H1 (cell line): ENCODE results near the gene RGS2. TPM values are rescaled to one million over a fixed set of nuclear protein-coding genes. Genes with fewer than 3 reads are reported as not detected.

ENCODE experiments used
- CTCF ChIA-PET: fragments of 300-600 bp; sonication (Branson Sonifier 250); formaldehyde crosslinking; loops from one replicate; lab custom pipeline; 2021; ENCODE audit not compliant: partially characterized antibody; lab: Charles Lee
- POLR2A ChIA-PET: fragments of 300-600 bp; sonication (Branson Sonifier 250); formaldehyde crosslinking; loops from one replicate; lab custom pipeline; 2021; ENCODE audit warnings: inconsistent platforms; ENCODE audit not compliant: partially characterized antibody; lab: Charles Lee
- DNase-seq, 2 experiments: peaks; one replicate each; pipeline versions ENCODE4 v3.0.0 to v3.0.0-alpha.2; 2010 to 2022; ENCODE audit warnings: low spot score in 2 of 2, low read depth in 1 of 2, mixed read lengths in 1 of 2
- FAIRE-seq: peaks from 2 replicates; lab custom pipeline; 2011; peaks lifted over from hg19 to GRCh38; lab: Jason Lieb, UNC
- H2AFZ ChIP-seq: 2 replicates; pipeline ENCODE4 v1.8.1; 2012; ENCODE audit warnings: low read length, inconsistent platforms
- H2AK5ac ChIP-seq: 2 replicates; pipeline ENCODE4 v1.6.1; 2013; ENCODE audit warnings: low read depth, low read length
- H2BK120ac ChIP-seq: replicated peaks from 2 replicates; pipeline ENCODE3; 2013; ENCODE audit warnings: low read depth, low read length, inconsistent platforms
- H2BK12ac ChIP-seq: 2 replicates; pipeline ENCODE4 v1.6.1; 2013; ENCODE audit warnings: low read depth, low read length
- H2BK15ac ChIP-seq: 2 replicates; pipeline ENCODE4 v1.6.1; 2013; ENCODE audit warnings: low read length
- H2BK20ac ChIP-seq: 2 replicates; pipeline ENCODE4 v1.6.1; 2013; ENCODE audit warnings: low read length
- H2BK5ac ChIP-seq: 2 replicates; pipeline ENCODE4 v1.6.1; 2013; ENCODE audit warnings: low read depth, low read length
- H3K14ac ChIP-seq: 2 replicates; pipeline ENCODE4 v1.6.1; 2013; ENCODE audit warnings: inconsistent platforms; ENCODE audit not compliant: insufficient read length
- H3K18ac ChIP-seq: 2 replicates; pipeline ENCODE4 v1.6.1; 2013; ENCODE audit warnings: low read length; ENCODE audit errors: extremely low read depth
- H3K23ac ChIP-seq: 2 replicates; pipeline ENCODE4 v1.6.1; 2013; ENCODE audit warnings: inconsistent platforms; ENCODE audit not compliant: insufficient read length
- H3K23me2 ChIP-seq: 2 replicates; pipeline ENCODE4 v1.6.1; 2013; ENCODE audit warnings: low read depth, low read length
- H3K27ac ChIP-seq: 2 replicates; pipeline ENCODE4 v1.6.1; 2011; ENCODE audit warnings: low read depth, low read length, inconsistent platforms
- H3K27me3 ChIP-seq, 4 experiments: replicated peaks in 1 of 4; 1 replicate in 1 of 4; 2 replicates in 3 of 4; pipeline versions ENCODE4 v1.6.1 to v1.8.1; 2011 to 2013; ENCODE audit warnings: low read length in 3 of 4, mild to moderate bottlenecking in 3 of 4, inconsistent platforms in 2 of 4, mixed read lengths in 2 of 4, moderate library complexity in 1 of 4; ENCODE audit not compliant: control insufficient read depth in 3 of 4, insufficient read depth in 3 of 4; ENCODE audit errors: extremely low read depth in 1 of 4
- H3K36me3 ChIP-seq, 4 experiments: 2 replicates each; pipeline versions ENCODE4 v1.6.1 to v1.8.1; 2011 to 2013; ENCODE audit warnings: mild to moderate bottlenecking in 4 of 4, low read length in 3 of 4, moderate library complexity in 2 of 4, control low read depth in 1 of 4, inconsistent platforms in 1 of 4; ENCODE audit not compliant: insufficient read depth in 4 of 4, control insufficient read depth in 2 of 4
- H3K4ac ChIP-seq: replicated peaks from 2 replicates; pipeline ENCODE3; 2013; ENCODE audit warnings: low read length, low read depth, mixed read lengths, inconsistent platforms; ENCODE audit not compliant: insufficient read length
- H3K4me1 ChIP-seq, 4 experiments: replicated peaks in 1 of 4; 1 replicate in 1 of 4; 2 replicates in 3 of 4; pipeline versions ENCODE4 v1.6.1 to v1.8.1; 2011 to 2013; ENCODE audit warnings: low read length in 3 of 4, inconsistent platforms in 2 of 4, mixed read lengths in 1 of 4; ENCODE audit not compliant: insufficient read depth in 4 of 4, control insufficient read depth in 3 of 4
- H3K4me2 ChIP-seq, 2 experiments: 2 replicates each; pipeline versions ENCODE4 v1.6.1 to v1.8.1; 2011 to 2013; ENCODE audit warnings: low read depth in 2 of 2, low read length in 2 of 2, control low read depth in 1 of 2, inconsistent platforms in 1 of 2, mild to moderate bottlenecking in 1 of 2; ENCODE audit not compliant: insufficient read depth in 1 of 2
- H3K4me3 ChIP-seq, 4 experiments: fragments of 200-600, 300-600 bp in 1 of 4; sonication (generic), shearing (Covaris generic), sonication (Bioruptor Twin) in 1 of 4; 2 replicates each; pipeline versions ENCODE4 v1.5.1 to v1.8.1; 2011 to 2016; ENCODE audit warnings: low read length in 4 of 4, low read depth in 3 of 4, control low read depth in 2 of 4, inconsistent platforms in 2 of 4, mild to moderate bottlenecking in 2 of 4, mixed read lengths in 1 of 4, moderate library complexity in 1 of 4; ENCODE audit not compliant: insufficient read depth in 2 of 4; ENCODE audit errors: extremely low read depth in 1 of 4
- H3K56ac ChIP-seq: replicated peaks from 2 replicates; pipeline ENCODE3; 2013; ENCODE audit warnings: low read depth, mild to moderate bottlenecking, mixed read lengths, low read length, inconsistent platforms; ENCODE audit not compliant: insufficient read length
- H3K79me1 ChIP-seq: 2 replicates; pipeline ENCODE4 v1.6.1; 2013; ENCODE audit warnings: low read depth, low read length, control low read depth
- H3K79me2 ChIP-seq, 2 experiments: 2 replicates each; pipeline versions ENCODE4 v1.6.1 to v1.8.1; 2012 to 2013; ENCODE audit warnings: low read length in 2 of 2, mild to moderate bottlenecking in 2 of 2, inconsistent platforms in 1 of 2; ENCODE audit not compliant: insufficient read depth in 2 of 2, control insufficient read depth in 1 of 2
- H3K9ac ChIP-seq, 4 experiments: replicated peaks in 1 of 4; 1 replicate in 1 of 4; 2 replicates in 3 of 4; pipeline versions ENCODE4 v1.6.1 to v1.8.1; 2011 to 2013; ENCODE audit warnings: low read depth in 3 of 4, low read length in 3 of 4, control low read depth in 2 of 4, mild to moderate bottlenecking in 2 of 4, moderate library complexity in 2 of 4, inconsistent platforms in 1 of 4; ENCODE audit errors: extremely low read depth in 1 of 4
- H3K9me3 ChIP-seq, 2 experiments: 2 replicates each; pipeline versions ENCODE4 v1.6.1 to v1.8.1; 2012 to 2013; ENCODE audit warnings: mild to moderate bottlenecking in 2 of 2, moderate library complexity in 2 of 2, control low read depth in 1 of 2, inconsistent platforms in 1 of 2, low read depth in 1 of 2, low read length in 1 of 2, mixed read lengths in 1 of 2; ENCODE audit not compliant: insufficient read depth in 2 of 2
- H4K20me1 ChIP-seq, 2 experiments: replicated peaks in 1 of 2; 2 replicates each; pipeline versions ENCODE3 to v1.8.1; 2011 to 2013; ENCODE audit warnings: inconsistent platforms in 2 of 2, low read length in 2 of 2, mild to moderate bottlenecking in 1 of 2; ENCODE audit not compliant: insufficient read depth in 2 of 2, control insufficient read depth in 1 of 2
- H4K5ac ChIP-seq: 2 replicates; pipeline ENCODE4 v1.6.1; 2013; ENCODE audit warnings: low read length, low read depth, mixed read lengths, inconsistent platforms; ENCODE audit not compliant: insufficient read length
- H4K8ac ChIP-seq: 2 replicates; pipeline ENCODE4 v1.8.0; 2013; ENCODE audit warnings: mild to moderate bottlenecking, moderate library complexity, low read length, inconsistent platforms; ENCODE audit not compliant: insufficient read depth; ENCODE audit errors: extremely low read depth
- H4K91ac ChIP-seq: replicated peaks from 2 replicates; pipeline ENCODE3; 2013; ENCODE audit warnings: low read length, mixed read lengths, inconsistent platforms; ENCODE audit not compliant: insufficient read length
- CHD2 ChIP-seq: IDR thresholded peaks from 2 replicates; pipeline ENCODE4 v1.6.1; 2012; ENCODE audit warnings: low read length, improper control_type of control experiment
- KDM1A ChIP-seq: fragments of 200-600, 300-600 bp; sonication (generic); IDR thresholded peaks from 2 replicates; pipeline ENCODE4 v1.7.1; 2016; ENCODE audit warnings: mild to moderate bottlenecking, low read length, borderline replicate concordance
- NANOG ChIP-seq: IDR thresholded peaks from 2 replicates; pipeline ENCODE4 v1.6.1; 2011; ENCODE audit warnings: low read length, low read depth, mild to moderate bottlenecking, inconsistent platforms; ENCODE audit not compliant: insufficient read depth, poor library complexity, severe bottlenecking
- WGBS, 2 experiments: shearing (Covaris generic) in 1 of 2; methylation state at CpG; one replicate each; pipeline versions ENCODE4 v1.1.6 to v1.1.7; 2013 to 2015; ENCODE audit warnings: low lambda C conversion rate in 2 of 2, mixed read lengths in 2 of 2, inconsistent platforms in 1 of 2, low coverage in 1 of 2, missing lambda C conversion rate in 1 of 2; ENCODE audit not compliant: insufficient replicate concordance in 2 of 2, insufficient coverage in 1 of 2, insufficient read length in 1 of 2; ENCODE audit errors: extremely low coverage in 1 of 2, missing lambda C conversion rate in 1 of 2; 5-methylcytosine and 5-hydroxymethylcytosine counted together
- polyA plus RNA-seq, 7 experiments: library from polyadenylated mRNA; depleted of rRNA in 3 of 7; stranded (reverse) in 5 of 7; unstranded in 2 of 7; fragments of >200 nt in 5 of 7; fragments of 200-250 nt in 2 of 7; gene quantifications; 1 replicate in 5 of 7; 2 replicates in 1 of 7; 4 replicates in 1 of 7; pipeline versions ENCODE4 v1.2.1 to v1.2.3, GENCODE V29; 2011 to 2013; ENCODE audit warnings: missing spikeins in 2 of 7, mixed read lengths in 2 of 7
- total RNA-seq: library from RNA; stranded (reverse); fragmentation: NEBNext Ultra II Directional; extraction: Animal tissue kit (Norgen Biotek cat#: 25700); gene quantifications from 2 replicates; pipeline ENCODE4 v1.2.1, GENCODE V29; 2021

The RGS2 gene
- total and polyA plus RNA-seq, 2 of the 8 experiments (the other 6 are each of a cell fraction or from before 2014, with no cell fraction given): 9.1 to 17.0 TPM

- H3K23ac ChIP-seq: no peak overlapping the region
- TF ChIP-seq NANOG (no peak), KDM1A (no peak), CHD2 (no peak)
- H3K4ac ChIP-seq: no peak overlapping the region
- no peak overlapping the region for H2BK20ac ChIP-seq
- no peak overlapping the region for H3K4me2 ChIP-seq
- H4K91ac ChIP-seq: no peak overlapping the region
- H3K18ac ChIP-seq: no peak overlapping the region
- CTCF ChIA-PET: no interaction called here
- H2AK5ac ChIP-seq: no peak overlapping the region
- H3K9ac ChIP-seq: no peak overlapping the region
- no peak overlapping the region for H3K27ac ChIP-seq
- FAIRE-seq: no peak
- 0 out of 2 replicates have a peak overlapping the region, but pooled peaks have one; percentile 32 for H2AFZ ChIP-seq
- no peak overlapping the region for H4K5ac ChIP-seq
- DNase-seq: no peak
- no peaks in the 10 kb centered on the region for H3K27me3 ChIP-seq
- H3K79me1 ChIP-seq: no peaks in the 10 kb centered on the region
- no peak overlapping the region for H3K14ac ChIP-seq
- no peak overlapping the region for H2BK120ac ChIP-seq
- H3K9me3 ChIP-seq: no peaks in the 10 kb centered on the region
- H3K56ac ChIP-seq: no peak overlapping the region
- 95% methylated on average over 6 of the region's 6 CpGs; no CpG with 5 or more reads in 1 of the 2 experiments for WGBS, 2 experiments
- POLR2A ChIA-PET: no interaction called here
- peaks cover 0 to 3% (median 0%) of the 10 kb centered on the region in 4 experiments; a peak in 1 of 7 replicates for H3K4me1 ChIP-seq
- H2BK15ac ChIP-seq: no peak overlapping the region
- H2BK5ac ChIP-seq: no peak overlapping the region
- no peak overlapping the region; the same call in 1 of the 2 replicates for H2BK12ac ChIP-seq
- no peaks in the 10 kb centered on the region for H4K20me1 ChIP-seq
- H3K23me2 ChIP-seq: no peaks in the 10 kb centered on the region
- H3K4me3 ChIP-seq: no peak overlapping the region
- H3K36me3 ChIP-seq: no peaks in the 10 kb centered on the region
- H3K79me2 ChIP-seq: no peaks in the 10 kb centered on the region
- no peak overlapping the region for H4K8ac ChIP-seq
These were observed 25.0 kb upstream of the RGS2 start for GRCh38 chr1:192783791-192784190.
